Dendritic cell treated with granulocyte-macrophage colony-stimulating factor and Interleukin-4, amounts not matched to agents 40 ng/mL and 50 ng/mL, for 4 days (primary cell): ENCODE measurements around the gene CDC42.
"Not testable (repeated sequence)": the region's sequence is repeated elsewhere in the genome, so short reads cannot be mapped to it uniquely, and the experiment has no call there.

Experiments
- H3K27ac Mint-ChIP-seq: one replicate; pipeline ENCODE4 v1.8.0; 2022; ENCODE audit warnings: mild to moderate bottlenecking, mixed read lengths
- H3K27me3 Mint-ChIP-seq: one replicate; pipeline ENCODE4 v1.8.0; 2022; ENCODE audit warnings: mild to moderate bottlenecking, mixed read lengths
- H3K36me3 Mint-ChIP-seq: one replicate; pipeline ENCODE4 v1.8.0; 2022; ENCODE audit warnings: low read depth, mixed read lengths
- H3K4me1 Mint-ChIP-seq: one replicate; pipeline ENCODE4 v1.8.0; 2022; ENCODE audit warnings: low read depth, mixed read lengths
- H3K4me3 Mint-ChIP-seq: one replicate; pipeline ENCODE4 v1.8.0; 2022; ENCODE audit warnings: mild to moderate bottlenecking, moderate library complexity, mixed read lengths
- H3K9me3 Mint-ChIP-seq: one replicate; pipeline ENCODE4 v1.8.0; 2022; ENCODE audit warnings: mixed read lengths
- intact Hi-C: fragments of 100-400 bp; cut with micrococcal nuclease; formaldehyde crosslinking; loops from one replicate; pipeline ENCODE4 v1.15.0; 2022

CDC42 gene

GRCh38 chr1:22052115-22053016, at the start of gene CDC42:
TSS of gene CDC42 (plus strand) at chr1:22052709. CDS start at chr1:22078479, 25,770 bp downstream.
- Mint-ChIP-seq H3K4me1 (peaks cover 60% of the 10 kb centered on the region), H3K4me3 (peak within 1 kb of the TSS; percentile 90), H3K36me3 (peaks cover 45% of the 10 kb centered on the region), H3K27ac (peak within 1 kb of the TSS; percentile 96), H3K27me3 (no peaks in the 10 kb centered on the region), H3K9me3 (no peaks in the 10 kb centered on the region)
- intact Hi-C loops: loop anchor here (2.0 kb wide), 1 partner anchor 28 kb away; no protein-coding TSS in a partner anchor

DNA sequence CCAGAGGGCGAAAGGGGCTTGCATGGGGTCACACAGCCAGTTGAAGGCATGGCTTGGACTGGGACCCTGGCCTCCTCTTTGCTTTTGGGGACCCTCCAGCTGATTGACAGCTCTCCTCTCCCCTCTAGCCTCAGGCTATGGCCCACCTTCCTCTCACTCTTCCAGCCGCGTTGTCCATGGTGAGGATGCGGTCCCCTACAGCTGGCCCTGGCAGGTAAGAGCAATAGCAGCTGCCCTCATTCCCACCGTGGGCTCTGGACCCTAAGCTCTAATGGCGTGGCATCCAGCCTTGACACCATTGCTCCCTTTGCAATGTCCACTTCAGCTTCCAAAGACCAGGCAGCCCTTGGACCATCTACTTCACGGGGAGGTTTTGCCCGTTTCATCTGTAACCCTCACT, 49.6 kb upstream of the CDC42 start:
- H3K4me3 Mint-ChIP-seq, intact Hi-C loops, H3K36me3 Mint-ChIP-seq, H3K9me3 Mint-ChIP-seq, H3K27me3 Mint-ChIP-seq, H3K4me1 Mint-ChIP-seq, H3K27ac Mint-ChIP-seq: not testable (repeated sequence)

DNA sequence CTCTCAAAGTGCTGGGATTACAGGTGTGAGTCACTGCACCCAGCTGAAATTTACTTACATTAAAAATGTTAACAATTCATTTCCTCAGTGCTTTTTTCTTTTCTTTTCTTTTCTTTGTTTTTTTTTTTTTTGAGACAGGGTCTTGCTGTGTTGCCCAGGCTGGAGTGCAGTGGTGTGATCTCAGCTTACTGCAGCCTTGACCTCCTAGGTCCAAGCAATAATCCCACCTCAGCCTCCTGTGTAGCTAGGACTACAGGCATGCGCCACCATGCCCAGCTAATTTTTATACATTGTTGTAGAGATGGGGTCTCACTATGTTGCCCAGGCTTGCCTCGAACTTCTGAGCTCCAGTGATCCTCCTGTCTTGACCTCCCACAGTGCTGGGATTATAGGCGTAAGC, 48.5 kb upstream of the CDC42 start:
- H3K27ac Mint-ChIP-seq, H3K27me3 Mint-ChIP-seq, intact Hi-C loops, H3K9me3 Mint-ChIP-seq, H3K4me3 Mint-ChIP-seq, H3K4me1 Mint-ChIP-seq, H3K36me3 Mint-ChIP-seq: not testable (repeated sequence)

DNA sequence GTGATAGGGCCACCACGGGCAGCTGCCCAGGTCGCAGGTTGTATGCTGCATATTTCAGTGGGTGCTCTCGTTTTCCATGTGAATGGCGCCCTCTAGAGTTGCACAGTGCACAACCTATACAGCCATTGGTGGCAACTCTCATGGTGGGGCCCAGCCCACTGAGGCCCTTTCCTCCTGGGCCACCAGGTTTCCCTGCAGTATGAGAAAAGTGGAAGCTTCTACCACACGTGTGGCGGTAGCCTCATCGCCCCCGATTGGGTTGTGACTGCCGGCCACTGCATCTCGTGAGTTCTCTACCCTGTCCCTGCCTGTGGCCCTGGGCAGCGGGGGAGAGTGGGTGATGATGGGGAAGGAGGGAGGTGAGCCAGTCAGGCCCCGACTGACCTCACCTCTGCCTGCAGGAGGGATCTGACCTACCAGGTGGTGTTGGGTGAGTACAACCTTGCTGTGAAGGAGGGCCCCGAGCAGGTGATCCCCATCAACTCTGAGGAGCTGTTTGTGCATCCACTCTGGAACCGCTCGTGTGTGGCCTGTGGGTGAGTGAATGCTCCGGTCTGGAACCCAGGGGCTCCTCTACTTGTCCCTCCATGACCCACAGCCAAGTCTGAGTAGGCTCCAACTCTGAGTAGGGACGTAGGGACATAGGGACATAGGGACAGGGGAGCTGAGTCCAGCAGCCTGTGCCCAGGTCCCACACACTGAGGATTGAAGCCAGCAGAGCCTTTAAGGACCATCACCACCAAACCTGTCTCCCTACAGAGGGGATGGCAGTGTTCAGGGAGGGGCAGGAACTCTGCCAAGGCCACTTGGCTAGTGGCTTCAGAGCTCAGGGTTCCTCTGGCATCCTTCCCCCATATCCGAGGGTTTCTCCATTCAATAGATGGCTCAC, 47.0 kb upstream of the CDC42 start:
- H3K9me3 Mint-ChIP-seq, H3K36me3 Mint-ChIP-seq, H3K27me3 Mint-ChIP-seq, H3K4me3 Mint-ChIP-seq, intact Hi-C loops, H3K27ac Mint-ChIP-seq: not testable (repeated sequence)
- peaks cover 13% of the 10 kb centered on the region for H3K4me1 Mint-ChIP-seq

GRCh38 chr1:22006736-22007135, 45.8 kb upstream of the CDC42 start:
- H3K4me1 Mint-ChIP-seq: peaks cover 13% of the 10 kb centered on the region
- H3K27me3 Mint-ChIP-seq, H3K9me3 Mint-ChIP-seq, H3K27ac Mint-ChIP-seq, intact Hi-C loops, H3K36me3 Mint-ChIP-seq, H3K4me3 Mint-ChIP-seq: not testable (repeated sequence)

GRCh38 chr1:22007262-22007661, 45.2 kb upstream of the CDC42 start:
- H3K27me3 Mint-ChIP-seq, H3K9me3 Mint-ChIP-seq, intact Hi-C loops, H3K27ac Mint-ChIP-seq, H3K4me3 Mint-ChIP-seq, H3K36me3 Mint-ChIP-seq: not testable (repeated sequence)
- peaks cover 13% of the 10 kb centered on the region for H3K4me1 Mint-ChIP-seq

DNA sequence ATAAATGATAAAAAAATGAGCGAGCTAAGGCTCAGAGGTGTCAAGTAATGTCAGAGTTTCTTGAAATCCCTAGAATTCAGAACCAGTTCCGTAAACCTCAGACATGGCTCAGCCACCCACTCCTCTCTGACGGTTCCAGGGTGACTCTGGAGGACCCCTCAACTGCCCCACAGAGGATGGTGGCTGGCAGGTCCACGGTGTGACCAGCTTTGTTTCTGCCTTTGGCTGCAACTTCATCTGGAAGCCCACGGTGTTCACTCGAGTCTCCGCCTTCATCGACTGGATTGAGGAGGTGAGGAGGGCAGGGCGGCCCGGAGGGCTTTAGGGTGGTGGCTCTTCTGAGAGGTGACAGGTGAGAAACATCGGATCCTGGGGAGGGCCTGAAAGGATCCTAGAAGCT, 42.9 kb upstream of the CDC42 start:
- H3K27ac Mint-ChIP-seq, H3K4me3 Mint-ChIP-seq, H3K36me3 Mint-ChIP-seq, H3K27me3 Mint-ChIP-seq, H3K9me3 Mint-ChIP-seq, intact Hi-C loops: not testable (repeated sequence)
- H3K4me1 Mint-ChIP-seq: peaks cover 13% of the 10 kb centered on the region

- H3K36me3 Mint-ChIP-seq, H3K4me3 Mint-ChIP-seq, H3K4me1 Mint-ChIP-seq, H3K9me3 Mint-ChIP-seq, intact Hi-C loops, H3K27me3 Mint-ChIP-seq, H3K27ac Mint-ChIP-seq: not testable (repeated sequence)
Observed at GRCh38 chr1:22012752-22013151, 39.8 kb upstream of the CDC42 start.

DNA sequence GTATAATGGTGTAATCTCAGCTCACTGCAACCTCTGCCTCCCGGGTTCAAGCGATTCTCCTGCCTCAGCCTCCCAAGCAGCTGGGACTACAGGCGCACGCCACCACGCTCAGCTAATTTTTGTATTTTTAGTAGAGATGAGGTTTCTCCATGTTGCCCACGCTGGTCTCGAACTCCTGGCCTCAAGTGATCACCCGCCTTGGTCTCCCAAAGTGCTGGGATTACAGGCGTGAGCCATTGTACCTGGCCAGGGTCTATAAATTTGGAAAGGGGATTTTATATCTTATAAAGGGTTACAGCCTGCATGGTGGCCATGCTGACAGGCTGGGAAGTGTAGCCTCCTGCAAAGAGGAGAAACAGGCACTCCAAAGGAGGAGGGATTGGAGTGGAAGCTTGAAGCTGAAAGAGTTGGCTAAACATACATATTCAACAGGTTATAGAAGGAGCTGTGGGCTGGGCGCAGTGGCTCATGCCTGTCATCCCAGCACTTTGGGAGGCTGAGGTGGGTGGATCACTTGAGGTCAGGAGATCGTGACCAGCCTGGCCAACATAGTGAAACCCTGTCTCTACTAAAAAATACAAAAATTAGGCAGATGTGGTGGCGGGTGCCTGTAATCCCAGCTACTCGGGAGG, 37.8 kb upstream of the CDC42 start:
- not testable (repeated sequence) for H3K27me3 Mint-ChIP-seq, H3K9me3 Mint-ChIP-seq, H3K4me3 Mint-ChIP-seq

GRCh38 chr1:22018583-22019559, 33.6 kb upstream of the CDC42 start:
- H3K4me3 Mint-ChIP-seq: peak overlapping the region; percentile 11
- intact Hi-C loops: no loop called here
- H3K4me1 Mint-ChIP-seq: peaks cover 30% of the 10 kb centered on the region
- H3K27ac Mint-ChIP-seq: peak overlapping the region; percentile 86
- H3K9me3 Mint-ChIP-seq: no peaks in the 10 kb centered on the region
- H3K36me3 Mint-ChIP-seq: no peaks in the 10 kb centered on the region
- H3K27me3 Mint-ChIP-seq: no peaks in the 10 kb centered on the region

More for the DNA sequence above, 37.8 kb upstream of the CDC42 start:
- H3K36me3 Mint-ChIP-seq, intact Hi-C loops, H3K27ac Mint-ChIP-seq: not testable (repeated sequence)
- H3K4me1 Mint-ChIP-seq: peaks cover 22% of the 10 kb centered on the region

DNA sequence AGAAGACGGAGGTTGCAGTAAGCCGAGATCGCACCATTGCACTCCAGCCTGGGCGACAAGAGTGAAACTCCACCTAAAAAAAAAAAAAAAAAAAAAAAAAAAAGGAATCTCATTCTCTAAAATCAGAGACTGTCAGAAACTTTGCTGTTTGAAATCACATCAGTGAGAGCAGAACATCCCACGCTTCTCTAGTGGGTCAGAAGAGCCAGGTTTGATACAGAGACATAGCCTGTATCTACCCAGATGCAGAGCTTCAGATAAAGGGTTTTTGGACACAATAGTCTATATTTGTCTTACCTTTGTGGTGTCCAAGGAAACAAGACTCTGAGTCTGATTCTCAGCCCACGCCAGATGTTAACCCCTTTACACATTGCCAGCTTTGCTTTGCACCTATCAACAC, 31.4 kb upstream of the CDC42 start:
- intact Hi-C loops: no loop called here
- Mint-ChIP-seq H3K27ac (peak overlapping the region; percentile 86), H3K4me1 (peaks cover 48% of the 10 kb centered on the region), H3K36me3 (peaks cover 14% of the 10 kb centered on the region), H3K9me3 (no peaks in the 10 kb centered on the region), H3K27me3 (no peaks in the 10 kb centered on the region), H3K4me3 (no peak overlapping the region)

GRCh38 chr1:22024485-22025367, 27.8 kb upstream of the CDC42 start:
- H3K4me1 Mint-ChIP-seq: peaks cover 45% of the 10 kb centered on the region
- H3K9me3 Mint-ChIP-seq: no peaks in the 10 kb centered on the region
- H3K4me3 Mint-ChIP-seq: peak overlapping the region; percentile 97
- intact Hi-C loops: loop anchor here (2.0 kb wide), 1 partner anchor 28 kb away; the partner anchor contains the start of gene CDC42
- no peaks in the 10 kb centered on the region for H3K27me3 Mint-ChIP-seq
- peaks cover 22% of the 10 kb centered on the region for H3K36me3 Mint-ChIP-seq
- H3K27ac Mint-ChIP-seq: peak overlapping the region; percentile 99
